GM12872 (cell line): ENCODE results near the gene LATS2.

ENCODE experiments used
- TF ChIP-seq, protein P1 (sequence below): IDR thresholded peaks from 3 replicates; pipeline ENCODE4 v1.5.1; 2011; ENCODE audit warnings: low read depth, mild to moderate bottlenecking, low read length, moderate library complexity; ENCODE audit not compliant: insufficient read depth

Gene LATS2

GRCh38 chr13:21008026-21008425 lies 53.4 kb downstream of the LATS2 start:
- TF ChIP-seq, protein P1, sequence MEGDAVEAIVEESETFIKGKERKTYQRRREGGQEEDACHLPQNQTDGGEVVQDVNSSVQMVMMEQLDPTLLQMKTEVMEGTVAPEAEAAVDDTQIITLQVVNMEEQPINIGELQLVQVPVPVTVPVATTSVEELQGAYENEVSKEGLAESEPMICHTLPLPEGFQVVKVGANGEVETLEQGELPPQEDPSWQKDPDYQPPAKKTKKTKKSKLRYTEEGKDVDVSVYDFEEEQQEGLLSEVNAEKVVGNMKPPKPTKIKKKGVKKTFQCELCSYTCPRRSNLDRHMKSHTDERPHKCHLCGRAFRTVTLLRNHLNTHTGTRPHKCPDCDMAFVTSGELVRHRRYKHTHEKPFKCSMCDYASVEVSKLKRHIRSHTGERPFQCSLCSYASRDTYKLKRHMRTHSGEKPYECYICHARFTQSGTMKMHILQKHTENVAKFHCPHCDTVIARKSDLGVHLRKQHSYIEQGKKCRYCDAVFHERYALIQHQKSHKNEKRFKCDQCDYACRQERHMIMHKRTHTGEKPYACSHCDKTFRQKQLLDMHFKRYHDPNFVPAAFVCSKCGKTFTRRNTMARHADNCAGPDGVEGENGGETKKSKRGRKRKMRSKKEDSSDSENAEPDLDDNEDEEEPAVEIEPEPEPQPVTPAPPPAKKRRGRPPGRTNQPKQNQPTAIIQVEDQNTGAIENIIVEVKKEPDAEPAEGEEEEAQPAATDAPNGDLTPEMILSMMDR = no peak

GRCh38 chr13:21006141-21007005 lies 55.0 kb downstream of the LATS2 start:
- TF ChIP-seq, protein P1 = no peak

DNA sequence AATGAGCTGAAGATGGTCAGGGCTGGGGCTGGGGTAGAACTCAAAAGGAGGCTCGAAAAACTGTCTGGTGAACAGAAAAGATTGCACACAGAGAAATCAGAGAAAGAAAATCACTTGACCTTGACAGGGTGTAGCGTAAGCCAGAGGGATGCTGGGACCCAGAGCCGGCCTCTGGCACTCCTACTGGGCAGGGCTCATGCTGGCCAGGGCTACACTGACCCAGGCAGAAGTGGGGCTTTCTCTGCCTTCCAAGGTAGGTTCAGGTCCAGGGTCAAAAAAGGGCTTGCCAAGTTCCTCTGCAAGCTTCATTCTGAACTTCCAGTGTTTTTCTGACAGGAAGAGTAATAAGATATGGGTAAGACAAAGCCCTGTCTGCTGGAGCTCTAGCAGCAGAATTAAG lies 56.2 kb downstream of the LATS2 start:
- TF ChIP-seq, protein P1 = no peak

DNA sequence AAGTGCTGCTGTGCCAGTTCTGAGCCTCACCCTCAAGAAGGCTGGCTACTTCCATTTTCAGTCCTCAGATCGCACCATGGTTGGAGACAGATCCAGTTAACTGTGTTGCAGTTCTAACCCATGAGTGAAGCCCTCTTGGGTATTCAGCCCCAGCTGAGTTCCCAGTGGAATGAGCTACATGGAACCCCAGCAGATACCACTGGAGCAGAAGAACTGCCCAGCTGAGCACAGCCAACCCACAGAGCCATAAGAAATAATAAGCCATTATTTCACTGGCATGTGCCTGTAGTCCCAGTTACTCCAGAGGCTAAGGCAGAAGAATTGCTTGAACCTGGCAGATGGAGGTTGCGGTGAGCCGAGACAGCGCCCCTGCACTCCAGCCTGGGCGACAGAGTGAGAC lies 59.9 kb downstream of the LATS2 start:
- TF ChIP-seq, protein P1 = no peak

- TF ChIP-seq, protein P1 = no peak
These were observed 60.7 kb downstream of the LATS2 start for GRCh38 chr13:21000647-21001046.

DNA sequence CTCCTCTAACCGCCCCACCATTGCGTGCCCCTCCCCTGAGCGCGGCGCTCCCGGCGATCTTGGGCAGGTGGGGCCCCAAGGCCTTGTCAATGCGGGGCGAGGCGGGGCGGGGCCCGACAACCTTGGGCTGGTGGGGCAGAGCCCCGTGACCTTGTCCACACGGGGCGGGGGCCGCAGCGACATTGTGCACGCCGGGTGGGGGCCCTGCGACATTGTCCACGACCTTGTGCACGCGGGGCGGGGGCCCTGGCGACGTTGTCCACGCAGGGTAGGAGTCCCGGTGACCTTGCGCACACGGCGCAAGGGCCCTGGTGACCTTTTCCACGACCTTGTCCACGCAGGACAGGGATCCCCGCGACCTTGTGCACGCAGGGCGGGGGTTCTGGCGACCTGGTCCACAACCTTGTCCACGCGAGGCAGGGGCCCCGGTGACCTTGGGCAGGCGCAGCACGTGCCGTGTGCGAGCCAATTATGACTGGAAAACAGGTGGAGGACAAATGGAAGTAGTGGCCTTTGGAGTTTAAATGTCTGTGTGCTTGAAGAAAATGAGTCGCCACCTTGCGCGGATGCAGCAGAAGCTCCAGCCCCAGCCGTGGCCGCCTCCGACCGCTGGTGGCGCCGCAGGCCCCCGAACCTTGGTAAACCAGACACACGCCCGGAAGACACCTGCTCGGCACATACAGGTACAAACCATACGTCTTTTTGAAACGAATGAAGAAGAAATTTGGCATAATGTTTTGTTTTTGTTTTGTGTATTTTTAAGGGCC lies 62.6 kb downstream of the LATS2 start:
- TF ChIP-seq, protein P1 = no peak
